NCI-H510A treated with DMSO at 0.1 percent for 48 hours (cell line): Measurements from ENCODE around the gene PARP1.
"Not testable (repeated sequence)": the region's sequence is repeated elsewhere in the genome, so short reads cannot be mapped to it uniquely, and the experiment has no call there.

Source experiments
- DNase-seq: peaks from one replicate; lab custom pipeline; 2025; lab: John Stamatoyannopoulos, UW

PARP1 gene

DNA sequence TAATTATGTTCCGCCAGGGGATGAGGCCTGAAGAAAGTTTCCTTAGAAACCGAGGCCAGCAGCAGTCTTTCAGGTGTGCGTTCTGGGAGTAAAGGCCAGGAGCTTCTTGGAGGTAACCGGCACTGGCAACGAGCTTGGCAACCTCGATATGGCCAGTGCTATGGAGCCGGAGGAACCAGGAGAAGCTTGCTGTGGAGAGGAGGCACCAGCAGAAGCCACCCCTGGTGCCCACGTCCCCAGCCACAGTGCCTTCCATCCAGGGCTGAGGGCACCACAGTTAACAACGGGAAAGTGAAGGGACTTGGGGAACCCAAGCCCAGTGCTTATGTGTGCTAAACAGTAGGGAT is 57.4 kb downstream of the PARP1 start:
- DNase-seq, result no peak

DNA sequence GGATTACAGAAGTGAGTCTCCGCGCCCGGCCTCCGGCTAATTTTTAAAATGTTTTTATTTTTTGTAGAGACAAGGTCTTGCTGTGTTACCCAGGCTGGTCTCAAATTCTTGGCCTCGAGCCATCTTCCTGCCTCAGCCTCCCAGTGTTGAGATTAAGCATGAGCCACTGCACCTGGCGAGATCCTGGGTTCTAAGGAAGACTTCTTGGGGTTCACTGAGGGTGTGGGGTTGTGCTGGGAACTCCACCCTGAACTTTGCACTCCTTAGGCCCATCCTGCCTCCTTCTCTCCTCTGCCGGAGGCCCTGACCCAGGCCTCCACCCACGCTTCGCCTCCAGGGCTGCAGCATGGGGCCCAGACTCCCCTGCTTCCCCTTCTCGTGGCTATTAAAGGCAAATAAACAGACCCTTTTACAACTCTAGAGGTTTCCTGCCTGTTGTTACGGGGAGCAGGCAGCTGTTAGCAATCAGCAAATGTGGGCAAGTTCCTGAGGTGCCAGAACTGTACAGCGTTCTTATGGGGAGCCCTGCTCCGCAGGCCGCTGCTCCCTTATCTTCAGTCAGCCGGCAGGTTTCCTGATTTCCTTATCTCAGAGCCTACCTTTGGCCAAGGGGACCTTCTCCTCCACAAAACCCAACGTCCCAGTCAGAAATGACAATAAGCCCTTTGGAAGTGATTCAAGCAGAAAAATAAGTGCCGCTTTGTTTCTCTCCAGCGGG is 57.9 kb downstream of the PARP1 start:
- DNase-seq, result no peak

DNA sequence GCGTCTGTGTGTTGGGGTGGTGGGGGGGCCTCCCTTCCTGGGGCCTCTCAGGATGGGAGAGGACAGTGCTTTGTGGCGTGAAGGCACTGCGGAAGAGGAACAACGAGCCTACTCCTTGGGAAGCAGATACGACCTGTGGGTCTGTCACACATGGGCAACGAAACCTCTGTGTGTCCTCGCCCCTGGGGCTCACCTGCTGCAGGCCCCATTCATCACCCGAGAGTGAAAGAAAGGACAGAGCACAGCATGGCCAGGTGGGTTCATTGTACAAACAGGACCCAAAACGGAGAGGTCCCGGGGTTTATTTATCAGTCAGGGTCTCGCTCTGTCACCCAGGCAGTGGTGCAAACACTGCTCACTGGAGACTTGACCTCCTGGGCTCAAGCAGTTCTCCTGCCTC is 58.8 kb downstream of the PARP1 start:
- DNase-seq, result no peak

DNA sequence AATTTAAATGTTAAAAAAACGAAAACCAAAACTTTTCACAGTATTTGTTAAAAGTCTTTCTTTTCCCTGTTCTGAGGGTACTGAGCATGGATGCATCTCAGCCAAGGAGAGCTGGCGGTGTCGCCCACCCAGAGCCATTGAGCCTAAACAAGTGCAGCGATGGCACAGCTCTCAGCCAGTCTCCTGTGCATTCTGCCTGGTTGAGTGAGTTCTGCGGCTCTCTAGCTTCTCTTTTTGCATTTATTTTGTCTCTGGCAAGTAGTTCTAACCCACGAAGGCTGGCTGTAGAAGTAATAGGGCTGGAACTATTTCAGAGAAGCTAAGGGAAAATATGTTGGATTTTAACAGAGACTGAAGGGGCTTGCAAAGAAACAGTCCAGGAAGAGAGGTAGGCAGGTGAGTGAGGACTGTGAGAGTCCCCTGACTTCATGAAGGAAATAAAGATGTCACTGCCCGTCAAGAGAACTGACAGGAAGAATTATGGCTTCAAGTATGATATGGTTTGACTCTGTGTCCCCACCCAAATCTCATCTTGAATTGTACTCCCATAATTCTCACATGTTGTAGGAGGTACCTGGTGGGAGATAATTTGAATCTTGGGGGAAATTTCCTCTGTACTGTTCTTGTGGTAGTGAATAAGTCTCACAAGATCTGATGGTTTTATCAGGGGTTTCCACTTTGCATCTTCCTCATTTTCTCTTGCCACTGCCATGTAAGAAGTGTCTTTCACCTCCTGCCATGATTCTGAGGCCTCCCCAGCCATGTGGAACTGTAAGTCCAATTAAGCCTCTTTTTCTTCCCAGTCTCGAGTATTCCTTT is 63.2 kb downstream of the PARP1 start:
- DNase-seq, result no peak

DNA sequence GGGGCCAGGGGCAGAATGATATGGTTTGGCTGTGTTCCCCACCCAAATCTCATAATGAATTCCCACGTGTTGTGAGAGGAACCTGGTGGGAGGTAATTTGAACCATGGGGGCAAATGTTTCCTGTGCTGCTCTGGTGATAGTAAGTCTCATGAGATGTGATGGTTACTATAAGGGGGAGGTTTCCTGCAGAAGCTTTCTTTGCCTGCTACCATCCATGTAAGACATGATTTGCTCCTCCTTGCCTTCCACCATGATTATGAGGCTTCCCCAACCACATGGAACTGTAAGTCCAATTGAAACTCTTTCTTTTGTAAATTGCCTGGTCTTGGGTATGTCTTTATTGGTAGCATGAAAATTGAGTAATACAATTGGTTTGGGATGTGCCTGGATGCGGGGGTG is 65.2 kb downstream of the PARP1 start:
- DNase-seq, result no peak

- DNase-seq, result not testable (repeated sequence)
These were observed 67.8 kb downstream of the PARP1 start for GRCh38 chr1:226340111-226340510.

- no peak for DNase-seq
These were observed 70.5 kb downstream of the PARP1 start for GRCh38 chr1:226337276-226337875.

DNA sequence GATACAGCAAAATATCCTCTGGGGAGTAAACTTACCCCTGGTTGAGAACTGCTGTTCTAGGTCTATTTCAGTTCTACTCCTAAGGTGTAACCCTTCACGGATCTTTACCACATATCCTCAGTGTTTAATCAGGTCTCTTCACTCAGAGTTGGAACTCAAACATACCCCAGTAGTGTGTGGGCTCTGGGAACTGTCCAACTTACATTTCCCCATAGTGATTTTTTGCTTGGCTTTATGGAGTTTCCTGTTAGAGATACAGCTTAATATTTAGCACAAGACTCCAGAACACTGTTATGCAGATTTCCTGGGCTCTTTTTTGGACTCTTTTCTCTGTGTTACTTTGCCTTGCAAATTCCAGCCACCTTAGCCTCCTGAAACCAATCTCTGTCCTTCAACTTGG is 72.2 kb downstream of the PARP1 start:
- DNase-seq, result no peak

DNA sequence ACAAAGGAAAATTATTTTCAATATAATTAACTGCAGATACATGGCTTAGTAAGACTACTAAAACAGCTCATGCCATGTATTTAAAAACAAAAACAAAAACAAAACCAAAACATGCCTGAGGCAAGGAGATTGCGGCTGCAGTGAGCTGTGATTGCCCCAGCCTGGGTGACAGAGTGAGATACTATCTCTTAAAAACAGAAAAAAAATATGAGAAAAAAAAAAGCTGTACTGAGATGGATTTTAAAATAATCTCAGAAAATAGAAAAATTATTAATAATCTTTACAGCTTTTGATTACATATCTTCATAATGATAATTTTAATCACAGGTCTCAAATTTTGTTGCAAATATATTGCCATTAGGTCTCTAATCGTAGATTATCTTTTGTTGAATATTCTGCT is 74.9 kb downstream of the PARP1 start:
- DNase-seq, result no peak

DNA sequence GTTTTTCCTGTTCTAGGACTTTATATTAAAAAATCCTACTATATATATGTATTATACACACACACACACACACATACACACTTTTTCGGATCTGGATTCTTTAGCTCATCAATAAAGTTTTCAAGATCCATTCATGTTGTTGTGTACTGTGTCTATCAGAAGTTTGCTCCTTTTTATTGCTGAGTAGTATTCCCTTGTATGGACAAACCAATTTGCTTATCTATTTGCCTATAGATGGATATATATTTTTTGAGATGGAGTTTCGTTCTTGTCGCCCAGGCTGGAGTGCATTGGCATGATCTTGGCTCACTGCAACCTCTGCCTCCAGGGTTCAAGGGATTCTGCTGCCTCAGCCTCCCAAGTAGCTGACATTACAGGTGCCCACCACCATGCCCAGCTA is 78.7 kb downstream of the PARP1 start:
- no peak for DNase-seq

DNA sequence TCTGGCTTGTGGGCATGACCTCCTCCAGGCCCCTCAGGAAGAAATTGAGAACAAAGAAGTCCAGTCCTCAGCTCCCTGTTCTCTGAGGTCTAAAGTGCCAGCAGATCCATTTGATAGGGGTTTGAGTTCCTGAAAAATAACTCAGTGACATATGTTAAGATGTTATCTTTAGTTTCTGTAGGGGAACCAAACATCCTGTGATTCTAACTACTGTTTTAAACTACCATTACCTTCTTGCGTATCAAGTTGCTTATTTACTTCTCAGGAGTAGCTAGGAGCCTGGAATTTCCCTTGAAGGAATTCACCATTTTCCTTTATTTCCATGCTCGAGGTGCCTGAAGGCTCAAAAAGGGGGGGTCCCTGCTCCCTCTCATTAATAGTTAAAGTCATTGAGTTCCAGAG is 80.1 kb downstream of the PARP1 start:
- DNase-seq, result no peak

- DNase-seq, result no peak
These were observed 82.7 kb downstream of the PARP1 start for GRCh38 chr1:226325178-226325577.

GRCh38 chr1:226324479-226324878 is 83.4 kb downstream of the PARP1 start:
- DNase-seq, result no peak

GRCh38 chr1:226322986-226323385 is 84.9 kb downstream of the PARP1 start:
- DNase-seq, result no peak

DNA sequence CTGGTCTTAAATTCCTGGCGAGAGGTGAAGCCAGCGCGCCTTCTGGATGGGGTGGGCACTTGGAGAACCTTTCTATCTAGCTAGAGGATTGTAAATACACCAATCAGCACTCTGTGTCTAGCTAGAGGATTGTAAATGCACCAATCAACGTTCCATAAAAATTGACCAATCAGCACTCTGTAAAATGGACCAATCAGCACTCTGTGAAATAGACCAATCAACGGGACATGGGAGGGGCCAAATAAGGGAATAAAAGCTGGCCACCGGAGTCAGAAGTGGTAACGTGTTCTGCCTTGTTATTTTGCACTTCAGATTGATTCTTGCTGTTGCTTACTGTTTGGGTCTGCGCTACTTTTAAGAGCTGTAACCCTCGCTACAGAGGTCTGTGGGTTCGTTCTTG is 87.0 kb downstream of the PARP1 start:
- DNase-seq, result no peak

- DNase-seq, result no peak
These were observed 89.4 kb downstream of the PARP1 start for GRCh38 chr1:226318471-226318870.

DNA sequence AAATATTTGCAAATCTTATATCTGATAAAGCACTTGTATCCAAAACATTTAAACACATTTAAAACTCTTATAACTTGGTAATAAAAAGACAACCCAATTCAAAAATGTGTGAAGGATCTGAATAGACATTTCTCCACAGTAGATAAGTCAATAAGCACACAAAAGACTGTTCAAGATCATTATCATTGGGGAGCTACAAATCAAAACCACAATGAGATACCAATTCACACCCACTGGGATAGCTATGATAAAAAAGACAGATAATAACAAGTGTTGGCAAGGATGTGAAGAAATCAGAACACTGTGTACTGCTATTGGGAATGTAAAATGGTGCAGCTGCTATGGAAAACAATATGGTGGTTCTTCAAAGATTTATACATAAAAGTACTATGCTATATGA is 93.8 kb downstream of the PARP1 start:
- no peak for DNase-seq

DNA sequence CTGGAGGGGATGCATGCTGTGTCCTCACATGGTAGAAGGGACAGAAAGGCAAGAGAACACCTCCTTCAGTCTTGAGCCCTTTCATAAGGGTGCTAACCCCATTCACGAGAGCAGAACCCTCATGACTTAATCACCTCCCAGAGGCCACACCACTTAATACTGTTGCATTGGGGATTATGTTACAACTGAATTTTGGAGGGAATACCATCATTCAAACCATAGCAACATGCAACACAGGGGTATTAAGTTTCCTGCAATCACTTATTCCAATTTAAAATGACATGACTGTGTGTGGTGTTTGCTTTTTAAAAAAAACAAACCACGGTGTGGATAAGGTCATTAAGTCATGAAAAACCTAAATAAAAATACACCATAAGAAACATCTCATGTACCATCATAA is 95.8 kb downstream of the PARP1 start:
- DNase-seq, result no peak

DNA sequence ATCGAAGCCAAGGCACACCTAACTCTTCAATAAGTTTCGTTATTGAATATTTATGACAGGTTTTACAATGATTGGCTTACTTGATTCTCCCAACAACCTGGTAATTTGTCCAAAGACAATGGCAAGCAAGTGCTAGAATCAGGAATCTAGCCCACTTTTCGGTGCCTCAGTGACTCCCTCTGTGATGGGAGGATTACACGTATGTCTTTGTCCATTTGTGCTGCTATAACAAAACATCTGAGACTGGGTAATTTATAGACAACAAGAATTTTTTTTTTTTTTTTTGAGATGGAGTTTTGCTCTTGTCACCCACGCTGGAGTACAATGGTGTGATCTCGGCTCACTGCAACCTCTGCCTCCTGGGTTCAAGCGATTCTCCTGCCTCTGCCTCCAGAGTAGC is 96.5 kb downstream of the PARP1 start:
- no peak for DNase-seq
